Astrocyte of the hippocampus (primary cell): ENCODE measurements around the gene PER2.
A peak's percentile ranks its signal among the peaks of the same experiment; 100 is the strongest.

Experiments
- DNase-seq: peaks from one replicate; pipeline ENCODE4 v3.0.0; 2011; ENCODE audit warnings: low read depth, low spot score

PER2 gene

GRCh38 chr2:238267341-238267710 lies 21.1 kb downstream of the PER2 start:
- DNase-seq, result peak; percentile 43

GRCh38 chr2:238265605-238266004 lies 22.8 kb downstream of the PER2 start:
- no peak for DNase-seq

GRCh38 chr2:238264072-238264460 lies 24.3 kb downstream of the PER2 start:
- no peak for DNase-seq

GRCh38 chr2:238263204-238264071 lies 25.0 kb downstream of the PER2 start:
- DNase-seq, result peak; percentile 96

- DNase-seq, result no peak
These were observed 25.8 kb downstream of the PER2 start for GRCh38 chr2:238262496-238263122.

GRCh38 chr2:238261718-238262375 lies 26.6 kb downstream of the PER2 start:
- no peak for DNase-seq

GRCh38 chr2:238260883-238261282 lies 27.5 kb downstream of the PER2 start:
- peak; percentile 65 for DNase-seq

- DNase-seq, result no peak
These were observed 29.1 kb downstream of the PER2 start for GRCh38 chr2:238259061-238260020.

GRCh38 chr2:238257786-238258700 lies 30.4 kb downstream of the PER2 start:
- DNase-seq, result no peak

- peak; percentile 92 for DNase-seq
These were observed 31.8 kb downstream of the PER2 start for GRCh38 chr2:238256594-238257104.

- no peak for DNase-seq
These were observed 32.3 kb downstream of the PER2 start for GRCh38 chr2:238256111-238256510.

GRCh38 chr2:238255636-238256035 lies 32.8 kb downstream of the PER2 start:
- DNase-seq, result no peak

GRCh38 chr2:238255151-238255551 lies 33.3 kb downstream of the PER2 start:
- DNase-seq, result no peak

GRCh38 chr2:238254095-238254723 lies 34.2 kb downstream of the PER2 start:
- DNase-seq, result no peak

- DNase-seq, result no peak
These were observed 35.4 kb downstream of the PER2 start for GRCh38 chr2:238252766-238253630.

GRCh38 chr2:238251986-238252385 lies 36.4 kb downstream of the PER2 start:
- DNase-seq, result no peak

GRCh38 chr2:238251331-238251730 lies 37.1 kb downstream of the PER2 start:
- no peak for DNase-seq

- DNase-seq, result no peak
These were observed 37.5 kb downstream of the PER2 start for GRCh38 chr2:238250896-238251295.
